Pancreas (tissue), 10 donors: Measurements from ENCODE around the gene TGFB2. TPM values are rescaled to one million over a fixed set of nuclear protein-coding genes. Genes with fewer than 3 reads are reported as not detected.
A peak's percentile ranks its signal among the peaks of the same experiment; 100 is the strongest.

Source experiments
- ATAC-seq, 4 donors: fragments of 200-7000 bp; cut with Tn5 transposase; one replicate each; pipeline versions ENCODE4 v1.8.0 to v1.9.1; 2020; ENCODE audit warnings: mild to moderate bottlenecking in 4 of 4, moderate library complexity in 4 of 4
- DNase-seq, 6 donors: peaks; one replicate each; pipeline ENCODE4 v3.0.0-alpha.2; 2020
- FAIRE-seq: peaks from 2 replicates; lab custom pipeline; 2012; peaks lifted over from hg19 to GRCh38; lab: Jason Lieb, UNC
- H3K27ac ChIP-seq, 4 donors: fragments of 200-600 bp; sonication (generic); 1 replicate in 3 of 4; 2 replicates in 1 of 4; pipeline versions ENCODE4 v1.5.0 to v1.8.0; 2020
- H3K27me3 ChIP-seq, 4 donors: fragments of 200-600 bp; one replicate each; pipeline ENCODE4 v1.8.0; 2021
- H3K36me3 ChIP-seq, 3 donors: fragments of 200-600 bp; sonication (generic) in 1 of 3; one replicate each; pipeline versions ENCODE4 v1.5.0 to v1.8.0; 2020 to 2021
- H3K4me1 ChIP-seq, 3 donors: fragments of 200-600 bp; one replicate each; pipeline ENCODE4 v1.8.0; 2021
- H3K4me3 ChIP-seq, 4 donors: fragments of 200-600 bp; sonication (generic) in 2 of 4; one replicate each; pipeline versions ENCODE4 v1.5.0 to v1.8.0; 2020 to 2021
- H3K9me3 ChIP-seq, 4 donors: fragments of 200-600 bp; one replicate each; pipeline ENCODE4 v1.8.0; 2021
- WGBS, 2 donors: extraction: QIAGEN DNeasy Blood & Tissue Kit; methylation state at CpG; one replicate each; pipeline ENCODE4 v1.1.7; 2013; 5-methylcytosine and 5-hydroxymethylcytosine counted together
- intact Hi-C, 3 donors: fragments of 100-400 bp; cut with DNase I; formaldehyde crosslinking; loops; one replicate each; pipeline versions ENCODE4 v1.11.1 to v1.14.2; 2022
- polyA plus RNA-seq, 2 donors: library from polyadenylated mRNA; stranded (reverse); fragments of 200-250 nt; gene quantifications; one replicate each; pipeline ENCODE4 v1.2.3, GENCODE V29; 2013
- total RNA-seq, 6 donors: library from RNA; stranded (reverse); fragmentation: NEBNext Ultra II Directional in 4 of 6; extraction: Animal tissue kit (Norgen Biotek cat#: 25700) in 4 of 6; gene quantifications; one replicate each; pipeline versions ENCODE4 v1.2.1 to v1.2.4, GENCODE V29; 2021 to 2023
- TF ChIP-seq, protein P1 (sequence below), 4 donors: fragments of 200-600 bp; sonication (generic) in 3 of 4; IDR thresholded peaks; one replicate each; pipeline versions ENCODE4 v1.5.0 to v1.8.0; 2021; ENCODE audit warnings: antibody characterized with exemption in 4 of 4
- donor health status: healthy with polysubstance abuse.
- donor health status: DM: no; HTN: no; CAD: no; lungs with moderate emphysema.
- donor health status: DM: no; HTN: no; CAD: no.
- donor health status: control.
- donor health status: control.
- donor health status: Bipolar disorder and iron deficiency.
- donor health status: DM: yes; HTN: yes; CAD: no.
- donor health status: DM: no; HTN: no; CAD: no.
- donor health status: DM: no; HTN: no; CAD: no.
- donor health status: DM: yes; HTN: yes; CAD: no.

TGFB2 gene
- total and polyA plus RNA-seq, 8 donors: 1.6 to 20.3 (median 2.9) TPM

DNA sequence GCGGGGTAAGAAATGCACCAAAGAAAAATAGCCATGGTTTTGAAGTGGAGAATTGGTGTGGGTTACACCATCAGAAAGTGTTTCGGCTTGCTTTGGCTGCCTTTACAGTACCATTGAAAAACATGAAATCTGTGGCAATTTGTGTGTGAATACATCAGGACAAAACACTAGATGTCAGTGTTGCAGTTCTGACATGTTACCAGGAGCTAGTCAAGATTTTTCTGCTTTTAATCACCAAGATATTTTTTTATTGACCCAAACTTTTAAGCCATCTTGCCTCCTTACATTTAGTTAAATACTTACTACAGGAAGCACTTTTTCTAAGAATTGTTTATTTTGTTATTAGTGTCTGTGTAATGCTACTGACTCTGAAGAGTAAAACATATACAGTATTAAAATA lies 45.7 kb upstream of the TGFB2 start:
- FAIRE-seq (peak; percentile 29), DNase-seq (no peak), ATAC-seq (peak in 3 of 4 donors; percentile 54 to 61 (median 61))
- intact Hi-C loops: no loop called here
- TF ChIP-seq, protein P1, sequence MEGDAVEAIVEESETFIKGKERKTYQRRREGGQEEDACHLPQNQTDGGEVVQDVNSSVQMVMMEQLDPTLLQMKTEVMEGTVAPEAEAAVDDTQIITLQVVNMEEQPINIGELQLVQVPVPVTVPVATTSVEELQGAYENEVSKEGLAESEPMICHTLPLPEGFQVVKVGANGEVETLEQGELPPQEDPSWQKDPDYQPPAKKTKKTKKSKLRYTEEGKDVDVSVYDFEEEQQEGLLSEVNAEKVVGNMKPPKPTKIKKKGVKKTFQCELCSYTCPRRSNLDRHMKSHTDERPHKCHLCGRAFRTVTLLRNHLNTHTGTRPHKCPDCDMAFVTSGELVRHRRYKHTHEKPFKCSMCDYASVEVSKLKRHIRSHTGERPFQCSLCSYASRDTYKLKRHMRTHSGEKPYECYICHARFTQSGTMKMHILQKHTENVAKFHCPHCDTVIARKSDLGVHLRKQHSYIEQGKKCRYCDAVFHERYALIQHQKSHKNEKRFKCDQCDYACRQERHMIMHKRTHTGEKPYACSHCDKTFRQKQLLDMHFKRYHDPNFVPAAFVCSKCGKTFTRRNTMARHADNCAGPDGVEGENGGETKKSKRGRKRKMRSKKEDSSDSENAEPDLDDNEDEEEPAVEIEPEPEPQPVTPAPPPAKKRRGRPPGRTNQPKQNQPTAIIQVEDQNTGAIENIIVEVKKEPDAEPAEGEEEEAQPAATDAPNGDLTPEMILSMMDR (IDR thresholded peaks at IDR 0.05): peak in 2 of 4 donors; percentile 9 to 11
- Histone ChIP-seq H3K27me3 (no peaks in the 10 kb centered on the region), H3K9me3 (no peaks in the 10 kb centered on the region), H3K4me3 (no peak overlapping the region), H3K36me3 (no peaks in the 10 kb centered on the region), H3K27ac (no peak overlapping the region), H3K4me1 (peaks cover 6 to 10% (median 6%) of the 10 kb centered on the region in 3 donors)
- WGBS, 2 donors: 65 to 66% methylated on average over 2 of the region's 2 CpGs

DNA sequence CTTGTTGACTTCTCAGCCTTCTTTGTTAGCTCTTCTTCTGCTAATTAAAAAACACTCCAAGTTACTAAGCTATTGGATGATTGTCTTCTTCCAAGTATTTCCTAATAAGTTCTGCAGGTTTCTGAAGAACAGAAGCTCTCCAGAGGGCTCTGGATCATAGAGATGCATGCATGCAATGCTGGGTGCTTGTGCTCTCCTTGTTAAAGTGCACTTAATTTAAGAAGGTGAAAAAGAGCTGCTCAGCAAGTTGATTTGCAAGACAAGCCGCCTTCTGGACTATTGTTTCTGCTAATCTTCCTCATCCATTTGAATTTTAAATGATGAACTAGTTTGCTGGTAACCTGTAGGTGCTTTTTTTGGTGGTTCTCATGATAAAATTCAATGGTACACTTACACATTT lies 43.9 kb upstream of the TGFB2 start:
- Histone ChIP-seq H3K27me3 (no peaks in the 10 kb centered on the region), H3K9me3 (no peaks in the 10 kb centered on the region), H3K4me1 (peaks cover 6 to 10% (median 6%) of the 10 kb centered on the region in 3 donors), H3K36me3 (no peaks in the 10 kb centered on the region), H3K27ac (no peak overlapping the region), H3K4me3 (no peak overlapping the region)
- intact Hi-C loops: no loop called here
- ATAC-seq: no peak
- TF ChIP-seq, protein P1 (IDR thresholded peaks at IDR 0.05): no peak
- no peak for FAIRE-seq
- WGBS, 2 donors: 90 to 97% methylated on average over 1 of the region's 1 CpG
- no peak for DNase-seq

DNA sequence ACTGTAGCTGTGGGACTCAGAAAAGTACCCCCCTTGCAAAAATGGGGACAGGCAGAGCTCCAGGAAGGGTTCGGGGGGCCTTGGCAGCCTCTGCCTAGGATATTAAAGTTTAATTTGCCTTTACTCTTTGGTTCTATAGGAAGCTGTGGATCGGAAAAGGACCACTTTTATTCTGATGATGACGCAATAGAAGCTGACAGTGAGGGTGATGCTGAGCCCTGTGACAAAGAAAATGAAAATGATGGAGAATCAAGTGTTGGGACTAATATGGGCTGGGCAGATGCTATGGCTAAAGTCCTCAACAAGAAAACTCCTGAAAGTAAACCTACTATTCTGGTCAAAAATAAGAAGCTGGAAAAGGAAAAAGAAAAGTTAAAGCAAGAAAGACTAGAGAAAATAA lies 43.0 kb upstream of the TGFB2 start:
- Histone ChIP-seq H3K36me3 (no peaks in the 10 kb centered on the region), H3K9me3 (no peaks in the 10 kb centered on the region), H3K27ac (no peak overlapping the region), H3K4me3 (no peak overlapping the region), H3K4me1 (peaks cover 4 to 10% (median 6%) of the 10 kb centered on the region in 3 donors), H3K27me3 (no peaks in the 10 kb centered on the region)
- DNase-seq (no peak), ATAC-seq (peak in 1 of 4 donors; percentile 14), FAIRE-seq (no peak)
- intact Hi-C loops: no loop called here
- TF ChIP-seq, protein P1 (IDR thresholded peaks at IDR 0.05): no peak
- 68 to 73% methylated on average over 3 of the region's 3 CpGs for WGBS, 2 donors

DNA sequence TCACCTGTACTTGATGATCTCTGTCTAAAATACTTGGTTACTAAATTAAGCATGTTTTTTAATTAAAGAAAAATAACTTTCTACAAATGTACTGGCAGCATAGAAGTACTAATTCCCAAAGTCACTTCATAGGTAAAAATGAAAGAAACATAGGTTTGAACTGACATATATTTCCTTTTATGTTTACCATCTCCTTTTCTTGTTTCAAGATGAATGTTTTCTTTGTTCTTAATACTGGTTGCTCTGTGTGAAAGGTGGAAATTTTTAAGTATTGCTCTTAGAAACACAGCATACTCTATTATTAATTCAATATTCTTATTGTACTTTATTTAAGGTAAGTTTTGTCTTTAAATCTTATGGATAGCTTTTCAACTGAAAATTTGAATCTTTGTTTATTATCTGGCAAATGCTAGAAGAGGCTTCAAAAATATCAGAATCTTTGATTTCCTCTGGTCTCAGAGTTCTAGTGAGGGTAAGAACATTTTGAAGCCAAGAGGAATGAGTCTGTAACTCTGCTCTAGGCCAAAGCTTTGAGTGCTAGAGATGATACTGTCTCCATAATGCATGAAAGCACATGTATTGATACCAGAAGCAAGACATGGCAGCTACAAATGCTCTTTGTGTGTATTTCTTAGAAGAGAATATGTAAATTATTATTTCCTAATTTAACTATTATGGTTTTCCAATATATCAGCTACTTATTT lies 41.8 kb upstream of the TGFB2 start:
- Histone ChIP-seq H3K4me1 (peaks cover 2 to 10% (median 6%) of the 10 kb centered on the region in 3 donors), H3K36me3 (no peaks in the 10 kb centered on the region), H3K27me3 (no peaks in the 10 kb centered on the region), H3K9me3 (no peaks in the 10 kb centered on the region), H3K27ac (no peak overlapping the region), H3K4me3 (no peak overlapping the region)
- DNase-seq (no peak), ATAC-seq (no peak), FAIRE-seq (no peak)
- TF ChIP-seq, protein P1 (IDR thresholded peaks at IDR 0.05): no peak
- intact Hi-C loops: no loop called here
